Skeletal muscle satellite cell (primary cell): ENCODE results near the gene MAP3K21.

Experiments
- H3K27me3 ChIP-seq: 2 replicates; pipeline ENCODE4 v1.7.0; 2013; ENCODE audit warnings: low read length; ENCODE audit not compliant: control insufficient read depth, insufficient read depth
- H3K36me3 ChIP-seq: 2 replicates; pipeline ENCODE4 v1.7.0; 2013; ENCODE audit warnings: mild to moderate bottlenecking, control low read depth, low read length; ENCODE audit not compliant: insufficient read depth
- H3K4me1 ChIP-seq: 2 replicates; pipeline ENCODE4 v1.7.0; 2013; ENCODE audit warnings: low read length; ENCODE audit not compliant: control insufficient read depth, insufficient read depth
- H3K4me2 ChIP-seq: 2 replicates; pipeline ENCODE4 v1.7.0; 2013; ENCODE audit warnings: mild to moderate bottlenecking, low read length
- H3K4me3 ChIP-seq: 2 replicates; pipeline ENCODE4 v1.7.0; 2013; ENCODE audit warnings: low read length
- H3K9ac ChIP-seq: 2 replicates; pipeline ENCODE4 v1.7.0; 2013; ENCODE audit warnings: mild to moderate bottlenecking, low read depth, low read length, moderate library complexity
- H3K9me3 ChIP-seq: replicated peaks from 2 replicates; pipeline ENCODE4 v1.7.0; 2013; ENCODE audit warnings: mild to moderate bottlenecking, control low read depth, low read length

MAP3K21 gene

DNA sequence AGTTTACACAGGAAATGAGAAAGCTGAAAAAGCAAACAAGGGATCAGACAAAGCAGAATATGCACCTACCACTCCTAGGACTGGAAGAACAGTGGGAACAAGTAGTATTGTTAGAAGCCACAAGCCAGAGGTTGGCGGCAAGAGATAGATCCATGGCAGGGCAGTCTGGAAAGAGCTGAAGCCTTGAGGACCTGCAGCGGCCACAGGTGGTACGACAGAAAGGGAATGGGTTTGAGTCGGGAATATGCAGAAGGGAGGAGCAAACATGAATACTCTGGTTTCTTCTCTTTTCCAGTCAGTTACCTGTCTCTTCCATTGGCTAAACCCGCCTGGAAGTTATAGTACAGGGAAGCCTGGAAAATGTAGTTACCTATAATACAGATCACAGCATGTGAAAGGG lies 28.1 kb upstream of the MAP3K21 start:
- peaks cover 3% of the 10 kb centered on the region for H3K27me3 ChIP-seq

DNA sequence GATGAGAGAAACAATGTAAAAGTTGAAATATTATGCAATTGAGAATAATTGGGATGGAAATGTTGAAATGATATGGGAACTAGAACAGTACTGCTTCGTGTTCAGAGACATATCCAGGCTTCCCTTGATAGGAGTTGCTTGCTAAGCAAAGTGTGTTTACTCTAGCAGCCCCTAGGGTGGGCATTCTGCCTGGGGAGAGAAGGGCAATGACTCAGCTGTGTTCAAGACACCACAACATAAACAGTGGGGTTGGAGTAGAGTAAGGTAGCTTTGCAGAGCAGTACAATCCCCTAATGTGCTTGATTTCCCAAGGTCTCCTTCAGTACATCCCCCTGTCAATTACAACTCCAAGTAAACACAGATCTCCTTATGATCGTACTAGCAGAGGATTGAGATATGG lies 27.2 kb upstream of the MAP3K21 start:
- H3K36me3 ChIP-seq = no peaks in the 10 kb centered on the region
- no peak overlapping the region for H3K4me2 ChIP-seq
- no peaks in the 10 kb centered on the region for H3K9me3 ChIP-seq
- H3K9ac ChIP-seq = no peak overlapping the region
- no peak overlapping the region for H3K4me3 ChIP-seq
- H3K27me3 ChIP-seq = peaks cover 3% of the 10 kb centered on the region
- H3K4me1 ChIP-seq = peaks cover 4% of the 10 kb centered on the region

More for the DNA sequence above, 28.1 kb upstream of the MAP3K21 start:
- Histone ChIP-seq H3K4me1 (peaks cover 9% of the 10 kb centered on the region), H3K4me3 (no peak overlapping the region), H3K9me3 (no peaks in the 10 kb centered on the region), H3K9ac (no peak overlapping the region), H3K36me3 (no peaks in the 10 kb centered on the region), H3K4me2 (no peak overlapping the region)

DNA sequence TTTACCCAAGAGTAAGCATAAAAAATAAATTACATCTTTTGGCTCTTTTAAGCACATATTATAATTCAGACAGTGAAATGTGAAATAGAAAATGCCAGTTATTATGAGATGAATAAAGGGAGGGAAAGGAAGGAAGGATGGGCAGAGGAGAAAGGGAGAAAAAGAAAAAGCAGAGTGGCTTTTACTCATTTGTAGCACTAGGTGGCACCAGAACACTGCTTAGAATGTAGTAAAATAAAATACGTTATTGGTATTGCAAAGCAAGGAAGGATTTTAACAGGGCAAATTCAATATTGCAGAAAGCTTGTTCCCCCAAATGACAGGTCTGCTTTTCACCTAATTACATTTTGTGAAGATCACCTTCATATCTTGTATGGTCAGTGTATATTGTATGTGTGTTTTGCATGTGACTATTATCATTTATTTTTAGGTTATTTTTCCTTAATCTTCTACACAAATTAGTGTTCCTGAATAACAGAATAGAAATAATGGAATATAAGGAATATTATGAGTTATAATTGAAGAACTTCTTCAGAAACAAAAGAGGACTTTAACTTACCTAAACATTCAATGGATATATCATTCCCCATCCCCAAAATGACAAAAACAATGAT lies 22.9 kb upstream of the MAP3K21 start:
- Histone ChIP-seq H3K27me3 (peaks cover 3% of the 10 kb centered on the region), H3K9me3 (no peaks in the 10 kb centered on the region), H3K4me3 (no peak overlapping the region), H3K4me2 (no peak overlapping the region), H3K9ac (no peak overlapping the region), H3K4me1 (no peaks in the 10 kb centered on the region), H3K36me3 (no peaks in the 10 kb centered on the region)

DNA sequence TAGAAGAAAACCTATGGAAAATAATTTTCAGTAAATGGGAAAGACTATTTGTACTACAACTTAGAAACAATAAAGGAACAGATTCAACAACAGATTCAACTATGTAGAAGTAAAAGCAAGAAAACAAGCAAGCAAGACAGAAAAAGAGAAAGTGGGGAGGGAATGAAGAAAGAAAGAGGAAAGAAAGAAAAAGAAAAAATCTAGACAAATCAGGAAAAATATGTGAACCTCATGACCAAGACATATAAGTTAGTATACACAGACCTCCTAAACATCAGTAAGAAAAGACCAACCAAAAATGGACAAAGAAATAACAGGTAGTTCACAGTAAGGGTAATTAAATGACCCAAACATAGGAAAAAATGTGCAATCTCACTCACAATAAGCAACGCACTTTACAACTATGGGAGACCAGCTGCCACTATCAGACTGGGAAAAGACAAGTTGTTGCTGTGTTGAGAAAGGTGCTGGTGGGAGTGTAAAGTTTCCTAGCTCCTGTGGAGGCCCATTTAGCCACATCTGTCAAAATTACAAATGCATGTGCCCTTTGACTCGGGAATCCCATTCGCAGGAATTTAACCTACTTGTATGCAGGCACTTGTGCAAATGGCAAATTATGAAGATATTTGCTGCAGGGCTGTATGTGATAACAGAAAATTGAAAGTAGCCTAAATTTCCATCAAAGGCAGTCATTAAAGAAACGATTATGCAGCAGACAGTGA lies 13.9 kb upstream of the MAP3K21 start:
- H3K36me3 ChIP-seq = no peaks in the 10 kb centered on the region
- no peak overlapping the region for H3K9ac ChIP-seq
- H3K4me1 ChIP-seq = no peaks in the 10 kb centered on the region
- H3K4me2 ChIP-seq = no peak overlapping the region
- H3K9me3 ChIP-seq = no peaks in the 10 kb centered on the region
- H3K4me3 ChIP-seq = no peak overlapping the region
- H3K27me3 ChIP-seq = peaks cover 9% of the 10 kb centered on the region

DNA sequence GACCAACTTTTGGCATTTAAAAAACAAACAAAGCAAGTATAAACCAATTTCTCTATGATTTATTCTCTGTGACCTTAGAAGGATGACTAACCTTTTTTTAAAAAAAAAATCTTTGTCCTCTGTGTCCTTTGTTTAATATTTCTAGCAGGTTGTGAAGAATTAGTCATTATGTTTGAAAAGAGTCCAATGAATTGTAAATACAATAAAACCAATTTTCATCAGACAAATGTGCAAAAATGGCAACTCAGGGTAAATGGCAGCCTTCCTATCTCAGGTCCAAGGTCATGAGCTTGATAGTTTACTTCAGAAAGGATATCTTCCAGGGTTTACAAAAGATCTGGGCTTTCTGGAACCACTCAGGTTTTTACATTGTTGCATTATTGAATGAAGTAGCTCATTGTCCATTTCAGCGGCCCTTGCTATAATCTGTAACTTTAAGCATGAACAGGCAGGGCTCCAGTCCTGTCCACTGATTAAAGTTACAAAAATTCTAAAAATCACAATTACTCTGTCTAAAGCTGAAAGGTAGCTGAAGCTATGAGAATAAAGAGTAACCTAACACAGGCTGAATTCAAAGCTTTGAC lies 11.7 kb upstream of the MAP3K21 start:
- H3K36me3 ChIP-seq = no peaks in the 10 kb centered on the region
- no peak overlapping the region for H3K4me2 ChIP-seq

DNA sequence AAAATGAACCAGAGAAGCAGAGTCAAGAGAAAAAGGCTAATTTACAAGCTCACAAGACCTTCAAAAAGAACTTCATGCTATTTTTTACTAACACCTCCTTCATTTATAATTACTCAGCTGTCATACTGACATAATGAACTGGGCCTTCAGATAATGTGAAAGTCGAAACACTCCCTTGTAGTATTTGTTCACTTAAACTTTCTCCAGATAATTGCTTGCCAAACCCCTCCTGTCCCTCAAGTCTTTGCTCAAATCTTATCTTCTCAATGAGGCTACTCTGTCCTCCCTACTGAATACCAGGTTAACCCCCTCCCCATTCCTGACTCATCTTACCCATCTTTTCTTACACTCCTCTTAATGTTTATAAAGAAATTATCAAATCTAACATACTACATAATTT lies 11.1 kb upstream of the MAP3K21 start:
- Histone ChIP-seq H3K9me3 (no peaks in the 10 kb centered on the region), H3K4me1 (no peaks in the 10 kb centered on the region), H3K4me3 (no peak overlapping the region), H3K4me2 (no peak overlapping the region), H3K36me3 (no peaks in the 10 kb centered on the region), H3K9ac (no peak overlapping the region), H3K27me3 (peaks cover 26% of the 10 kb centered on the region)

More for the DNA sequence above, 11.7 kb upstream of the MAP3K21 start:
- no peaks in the 10 kb centered on the region for H3K9me3 ChIP-seq
- H3K4me3 ChIP-seq = no peak overlapping the region
- no peaks in the 10 kb centered on the region for H3K4me1 ChIP-seq
- peaks cover 26% of the 10 kb centered on the region for H3K27me3 ChIP-seq
- no peak overlapping the region for H3K9ac ChIP-seq

DNA sequence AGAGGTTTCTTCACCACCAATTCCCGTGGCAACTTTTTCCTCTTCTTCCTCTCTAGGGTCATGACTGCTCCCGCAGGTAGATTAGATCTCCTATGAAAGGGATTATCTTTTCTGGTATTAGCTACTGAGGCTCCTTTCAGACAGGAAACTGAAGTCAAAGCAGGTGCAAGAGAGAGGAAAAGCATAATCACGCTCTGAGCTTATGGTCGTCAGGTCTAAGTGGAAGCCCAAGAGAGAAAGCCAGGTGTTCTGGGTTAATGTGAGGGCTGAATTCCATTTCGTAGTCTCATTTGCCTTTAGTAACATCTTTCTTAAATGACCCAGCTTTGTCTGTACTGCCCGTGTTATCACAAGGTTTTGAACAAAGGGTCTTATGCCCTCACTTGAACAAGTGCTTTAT lies 8.3 kb upstream of the MAP3K21 start:
- Histone ChIP-seq H3K9ac (no peak overlapping the region), H3K27me3 (peaks cover 40% of the 10 kb centered on the region), H3K4me1 (no peaks in the 10 kb centered on the region), H3K4me3 (no peak overlapping the region), H3K4me2 (no peak overlapping the region), H3K9me3 (no peaks in the 10 kb centered on the region), H3K36me3 (no peaks in the 10 kb centered on the region)

DNA sequence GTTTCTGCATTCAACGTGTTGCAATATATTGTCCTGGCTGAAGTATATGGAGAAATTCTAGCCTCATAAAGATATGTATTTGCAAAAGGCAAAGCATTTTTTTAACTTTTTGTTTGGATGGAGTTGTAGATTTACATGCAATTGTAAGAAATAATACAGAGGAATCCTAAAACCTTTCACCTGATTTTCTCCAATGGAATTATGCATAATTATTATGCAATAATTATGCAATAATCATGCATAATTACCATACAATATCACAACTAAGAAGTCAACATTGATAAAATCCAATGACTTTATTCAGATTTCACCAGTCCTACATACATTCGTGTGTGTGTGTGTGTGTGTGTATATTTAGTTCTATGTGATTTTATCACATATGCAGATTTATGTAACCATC lies 7.5 kb upstream of the MAP3K21 start:
- no peak overlapping the region for H3K4me2 ChIP-seq
- peaks cover 40% of the 10 kb centered on the region for H3K27me3 ChIP-seq
- H3K9ac ChIP-seq = no peak overlapping the region
- H3K36me3 ChIP-seq = no peaks in the 10 kb centered on the region
- no peaks in the 10 kb centered on the region for H3K4me1 ChIP-seq
- no peaks in the 10 kb centered on the region for H3K9me3 ChIP-seq
- H3K4me3 ChIP-seq = no peak overlapping the region

DNA sequence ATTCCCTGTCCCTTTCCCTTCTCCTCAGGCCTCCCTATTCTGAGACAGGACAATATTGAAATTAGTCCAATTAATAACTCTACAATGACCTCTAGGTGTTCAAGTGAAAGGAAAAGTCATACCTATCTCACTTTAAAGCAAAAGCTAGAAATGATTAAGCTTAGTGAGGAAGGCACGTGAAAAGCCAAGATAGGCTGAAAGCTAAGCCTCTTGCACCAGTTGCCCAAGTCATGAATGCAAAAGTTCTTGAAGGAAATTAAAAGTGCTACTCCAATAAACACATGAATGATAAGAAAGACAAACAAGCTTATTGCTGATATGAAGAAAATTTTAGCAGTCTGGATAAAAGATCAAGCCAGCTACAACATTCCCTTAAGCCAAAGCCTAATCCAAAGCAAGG lies 3.8 kb upstream of the MAP3K21 start:
- Histone ChIP-seq H3K9me3 (no peaks in the 10 kb centered on the region), H3K27me3 (peaks cover 40% of the 10 kb centered on the region), H3K4me2 (no peak overlapping the region), H3K4me1 (peaks cover 10% of the 10 kb centered on the region), H3K4me3 (no peak overlapping the region), H3K36me3 (no peaks in the 10 kb centered on the region), H3K9ac (no peak overlapping the region)

DNA sequence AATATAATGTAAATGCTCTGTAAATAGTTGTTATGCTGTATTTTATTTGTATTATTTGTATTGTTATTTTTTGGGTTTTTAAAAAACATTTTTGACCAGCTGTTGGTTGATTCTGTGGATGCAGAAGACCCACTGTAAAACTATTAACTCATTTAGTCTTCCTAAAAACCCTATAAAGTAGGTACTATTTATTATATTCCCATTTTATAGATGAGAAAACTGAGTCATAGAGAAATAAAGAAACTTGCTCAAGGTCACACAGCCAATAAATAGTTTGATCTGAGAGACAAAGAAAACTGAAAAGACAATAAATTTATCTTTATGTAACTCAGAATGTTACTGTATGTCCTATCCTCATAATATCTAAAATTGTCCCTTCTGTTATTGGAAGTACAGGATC lies 1.2 kb upstream of the MAP3K21 start:
- Histone ChIP-seq H3K4me3 (no peak overlapping the region), H3K27me3 (peaks cover 29% of the 10 kb centered on the region), H3K9me3 (no peaks in the 10 kb centered on the region), H3K4me1 (peaks cover 13% of the 10 kb centered on the region), H3K4me2 (no peak overlapping the region), H3K36me3 (no peaks in the 10 kb centered on the region), H3K9ac (no peak overlapping the region)

DNA sequence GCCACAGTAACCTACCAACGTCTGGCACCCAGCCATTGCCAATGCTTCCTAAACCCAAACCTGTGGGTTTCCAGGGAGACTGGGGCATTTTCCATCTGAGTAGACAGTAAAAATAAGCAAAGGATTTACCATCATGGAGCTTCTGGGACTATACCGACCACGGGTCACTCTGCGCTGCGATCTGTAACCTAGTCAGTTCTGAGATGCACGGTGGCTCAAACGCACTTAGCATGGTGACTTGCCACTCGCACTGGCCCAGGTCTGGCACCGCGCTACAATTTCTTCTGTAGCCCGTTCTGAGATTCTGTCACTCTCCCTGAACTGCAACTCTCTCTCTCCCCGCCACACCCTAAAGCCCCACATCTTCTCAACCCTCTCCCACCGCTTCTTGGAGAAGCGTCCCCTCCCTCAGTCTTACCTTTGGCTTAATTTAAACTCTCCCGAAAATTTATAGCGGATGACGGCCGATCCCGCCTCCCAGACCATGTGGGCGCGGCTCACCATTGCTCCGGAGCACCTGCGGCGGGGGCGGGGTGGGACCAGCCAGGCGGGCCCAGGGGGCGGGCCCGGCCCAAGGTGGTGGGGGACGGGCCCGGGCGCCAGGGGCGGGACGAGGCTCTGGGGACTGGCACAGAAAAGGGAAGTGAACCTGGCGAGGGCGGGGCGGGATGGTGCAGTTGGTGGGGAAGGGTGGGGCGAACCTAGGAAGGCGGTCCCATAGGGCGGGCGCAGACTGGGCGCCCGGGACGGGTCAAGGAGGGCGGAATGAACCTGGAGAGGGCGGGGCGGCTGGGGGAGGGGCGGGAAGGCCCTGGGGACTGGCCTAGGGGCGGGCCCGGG lies 493 bp upstream of the MAP3K21 start:
- Histone ChIP-seq H3K4me3 (peak overlapping the region; percentile 30), H3K9me3 (no peaks in the 10 kb centered on the region), H3K27me3 (peaks cover 25% of the 10 kb centered on the region), H3K9ac (no peak overlapping the region), H3K36me3 (no peaks in the 10 kb centered on the region), H3K4me1 (peaks cover 13% of the 10 kb centered on the region), H3K4me2 (peak overlapping the region; percentile 10)
